Fibroblast of lung (primary cell): Measurements from ENCODE around the gene CNMD. TPM values are rescaled to one million over a fixed set of nuclear protein-coding genes. Genes with fewer than 3 reads are reported as not detected.
A peak's percentile ranks its signal among the peaks of the same experiment; 100 is the strongest.

Experiments used
- DNase-seq, 2 donors: peaks; one replicate each; pipeline versions ENCODE4 v3.0.0 to v3.0.0-alpha.2; 2010; ENCODE audit warnings: low read depth in 2 of 2
- H2AFZ ChIP-seq: 2 replicates; pipeline ENCODE4 v1.5.1; 2012; ENCODE audit warnings: low read length, control low read depth, inconsistent platforms
- H3K27ac ChIP-seq: 2 replicates; pipeline ENCODE4 v1.5.1; 2011; ENCODE audit warnings: low read length, control low read depth; ENCODE audit not compliant: insufficient read depth
- H3K27me3 ChIP-seq: 2 replicates; pipeline ENCODE4 v1.5.1; 2011; ENCODE audit warnings: mild to moderate bottlenecking, low read length; ENCODE audit not compliant: control insufficient read depth, insufficient read depth
- H3K36me3 ChIP-seq: 2 replicates; pipeline ENCODE4 v1.5.1; 2011; ENCODE audit warnings: low read length; ENCODE audit not compliant: control insufficient read depth, insufficient read depth
- H3K4me1 ChIP-seq: 2 replicates; pipeline ENCODE4 v1.5.1; 2011; ENCODE audit warnings: low read length; ENCODE audit not compliant: control insufficient read depth, insufficient read depth; ENCODE audit errors: extremely low read depth
- H3K4me2 ChIP-seq: 2 replicates; pipeline ENCODE4 v1.5.1; 2011; ENCODE audit warnings: low read length, control low read depth; ENCODE audit not compliant: insufficient read depth; ENCODE audit errors: extremely low read depth
- H3K4me3 ChIP-seq, 4 experiments: fragments of 200-600 bp in 1 of 4; sonication (generic) in 1 of 4; replicated peaks in 1 of 4; 2 replicates each; pipeline ENCODE4 v1.5.1; 2011 to 2016; ENCODE audit warnings: low read length in 4 of 4, low read depth in 3 of 4, mild to moderate bottlenecking in 3 of 4, control low read depth in 2 of 4, inconsistent platforms in 1 of 4, mixed read lengths in 1 of 4; ENCODE audit not compliant: insufficient read depth in 1 of 4; ENCODE audit errors: control extremely low read depth in 1 of 4
- H3K79me2 ChIP-seq: 2 replicates; pipeline ENCODE4 v1.5.1; 2012; ENCODE audit warnings: mild to moderate bottlenecking, low read length, inconsistent platforms; ENCODE audit not compliant: control insufficient read depth, insufficient read depth
- H3K9ac ChIP-seq: 2 replicates; pipeline ENCODE4 v1.5.1; 2011; ENCODE audit warnings: mild to moderate bottlenecking, low read length, control low read depth; ENCODE audit not compliant: insufficient read depth
- H3K9me3 ChIP-seq: 2 replicates; pipeline ENCODE4 v1.5.1; 2012; ENCODE audit warnings: low read depth, low read length; ENCODE audit not compliant: control insufficient read depth, insufficient read depth
- H4K20me1 ChIP-seq: 2 replicates; pipeline ENCODE4 v1.5.1; 2011; ENCODE audit warnings: low read length; ENCODE audit not compliant: control insufficient read depth, insufficient read depth; ENCODE audit errors: extremely low read depth
- EZH2 ChIP-seq: IDR thresholded peaks from 2 replicates; pipeline ENCODE4 v1.5.1; 2012; ENCODE audit warnings: low read length, control low read depth, mild to moderate bottlenecking; ENCODE audit errors: missing control alignments
- polyA plus RNA-seq, 2 donors: library from polyadenylated mRNA; depleted of rRNA in 1 of 2; stranded (reverse) in 1 of 2; unstranded in 1 of 2; fragments of >200 nt; gene quantifications; 2 replicates each; pipeline ENCODE4 v1.2.1, GENCODE V29; 2011 to 2012; ENCODE audit warnings: missing spikeins in 1 of 2
- total RNA-seq: library from RNA; depleted of rRNA; stranded (reverse); fragments of >200 nt; gene quantifications from 2 replicates; pipeline ENCODE4 v1.2.1, GENCODE V29; 2014
- TF ChIP-seq, protein P1 (sequence below), 2 donors: IDR thresholded peaks in 1 of 2; conservative IDR thresholded peaks in 1 of 2; 1 replicate in 1 of 2; 2 replicates in 1 of 2; pipeline ENCODE4 v1.5.1; 2011 to 2012; ENCODE audit warnings: low read length in 2 of 2, control low read depth in 1 of 2, inconsistent platforms in 1 of 2, low read depth in 1 of 2, mild to moderate bottlenecking in 1 of 2

Gene CNMD
- total and polyA plus RNA-seq, 2 donors (not counting 1 experiment from before 2014, with no cell fraction given), result not detected

DNA sequence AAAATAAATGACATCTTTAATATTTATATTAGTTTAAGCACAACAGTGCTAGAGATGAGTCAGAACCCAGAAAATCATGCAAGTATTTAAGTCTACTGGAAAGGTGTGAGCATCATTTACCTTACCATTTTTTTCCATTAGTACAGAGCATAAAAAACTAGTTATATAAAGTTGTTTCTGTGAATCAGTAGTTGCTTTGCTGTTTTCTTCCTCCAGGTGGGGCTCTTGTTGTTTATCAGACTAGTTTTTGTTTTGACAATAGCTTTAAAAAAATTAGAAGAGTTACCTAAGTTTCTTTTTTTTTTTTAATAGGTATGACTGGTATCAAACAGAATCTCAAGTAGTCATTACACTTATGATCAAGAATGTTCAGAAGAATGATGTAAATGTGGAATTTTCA, 74.3 kb downstream of the CNMD start:
- peaks cover 4% of the 10 kb centered on the region for H3K36me3 ChIP-seq
- peak; percentile 14 to 37 for DNase-seq
- no peak overlapping the region for H2AFZ ChIP-seq
- no peaks in the 10 kb centered on the region for H3K79me2 ChIP-seq
- no peak for TF ChIP-seq EZH2
- TF ChIP-seq, protein P1, sequence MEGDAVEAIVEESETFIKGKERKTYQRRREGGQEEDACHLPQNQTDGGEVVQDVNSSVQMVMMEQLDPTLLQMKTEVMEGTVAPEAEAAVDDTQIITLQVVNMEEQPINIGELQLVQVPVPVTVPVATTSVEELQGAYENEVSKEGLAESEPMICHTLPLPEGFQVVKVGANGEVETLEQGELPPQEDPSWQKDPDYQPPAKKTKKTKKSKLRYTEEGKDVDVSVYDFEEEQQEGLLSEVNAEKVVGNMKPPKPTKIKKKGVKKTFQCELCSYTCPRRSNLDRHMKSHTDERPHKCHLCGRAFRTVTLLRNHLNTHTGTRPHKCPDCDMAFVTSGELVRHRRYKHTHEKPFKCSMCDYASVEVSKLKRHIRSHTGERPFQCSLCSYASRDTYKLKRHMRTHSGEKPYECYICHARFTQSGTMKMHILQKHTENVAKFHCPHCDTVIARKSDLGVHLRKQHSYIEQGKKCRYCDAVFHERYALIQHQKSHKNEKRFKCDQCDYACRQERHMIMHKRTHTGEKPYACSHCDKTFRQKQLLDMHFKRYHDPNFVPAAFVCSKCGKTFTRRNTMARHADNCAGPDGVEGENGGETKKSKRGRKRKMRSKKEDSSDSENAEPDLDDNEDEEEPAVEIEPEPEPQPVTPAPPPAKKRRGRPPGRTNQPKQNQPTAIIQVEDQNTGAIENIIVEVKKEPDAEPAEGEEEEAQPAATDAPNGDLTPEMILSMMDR (conservative IDR thresholded peaks at IDR 0.05 in 1 of 2, IDR thresholded peaks at IDR 0.05 in 1 of 2; ENCODE audit: low read depth in 1 of 2, low read length in 2 of 2), result peak in 1 of 2 donors; percentile 52
- no peaks in the 10 kb centered on the region for H3K4me1 ChIP-seq
- no peaks in the 10 kb centered on the region for H4K20me1 ChIP-seq
- no peak overlapping the region for H3K27ac ChIP-seq
- no peak overlapping the region for H3K9ac ChIP-seq
- no peak overlapping the region for H3K4me2 ChIP-seq
- H3K27me3 ChIP-seq, result no peaks in the 10 kb centered on the region
- H3K9me3 ChIP-seq, result no peaks in the 10 kb centered on the region
- no peak overlapping the region for H3K4me3 ChIP-seq

DNA sequence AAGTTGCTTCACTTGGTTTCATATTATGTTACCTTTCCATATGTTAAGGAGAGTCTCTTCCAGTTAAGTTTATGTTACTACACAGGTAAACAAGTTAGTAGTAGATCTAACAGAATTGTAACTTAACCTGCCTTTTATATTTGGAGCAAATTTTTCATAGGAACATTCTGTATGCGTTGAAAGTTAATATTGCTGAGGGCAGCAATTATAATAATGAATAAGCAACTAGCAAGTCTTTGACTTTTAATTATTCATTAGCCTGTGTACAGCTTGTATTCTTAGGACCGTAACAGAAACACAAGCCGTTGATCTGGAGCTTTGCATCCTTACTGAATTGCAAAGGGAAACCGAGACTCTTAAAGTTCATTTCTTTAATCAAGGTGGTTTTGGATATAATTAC, 75.3 kb downstream of the CNMD start:
- peaks cover 4% of the 10 kb centered on the region for H3K36me3 ChIP-seq
- no peaks in the 10 kb centered on the region for H4K20me1 ChIP-seq
- H3K4me2 ChIP-seq, result no peak overlapping the region
- H3K27me3 ChIP-seq, result no peaks in the 10 kb centered on the region
- no peak overlapping the region for H3K27ac ChIP-seq
- H3K9ac ChIP-seq, result no peak overlapping the region
- no peak overlapping the region for H2AFZ ChIP-seq
- H3K79me2 ChIP-seq, result no peaks in the 10 kb centered on the region
- TF ChIP-seq, protein P1 (conservative IDR thresholded peaks at IDR 0.05 in 1 of 2, IDR thresholded peaks at IDR 0.05 in 1 of 2; ENCODE audit: low read depth in 1 of 2, low read length in 2 of 2), result no peak
- no peak for TF ChIP-seq EZH2
- DNase-seq, result no peak
- no peaks in the 10 kb centered on the region for H3K4me1 ChIP-seq
- H3K4me3 ChIP-seq, result no peak overlapping the region
- no peaks in the 10 kb centered on the region for H3K9me3 ChIP-seq

- no peak for DNase-seq
- no peaks in the 10 kb centered on the region for H3K9me3 ChIP-seq
- H4K20me1 ChIP-seq, result no peaks in the 10 kb centered on the region
- H3K4me3 ChIP-seq, result no peak overlapping the region
- H2AFZ ChIP-seq, result no peak overlapping the region
- no peak overlapping the region for H3K9ac ChIP-seq
- H3K4me1 ChIP-seq, result no peaks in the 10 kb centered on the region
- no peaks in the 10 kb centered on the region for H3K27me3 ChIP-seq
- H3K36me3 ChIP-seq, result no peaks in the 10 kb centered on the region
- H3K4me2 ChIP-seq, result no peak overlapping the region
- TF ChIP-seq EZH2, result no peak
- TF ChIP-seq, protein P1 (conservative IDR thresholded peaks at IDR 0.05 in 1 of 2, IDR thresholded peaks at IDR 0.05 in 1 of 2; ENCODE audit: low read depth in 1 of 2, low read length in 2 of 2), result no peak
- no peak overlapping the region for H3K27ac ChIP-seq
- peaks cover 35% of the 10 kb centered on the region for H3K79me2 ChIP-seq
Observed at GRCh38 chr13:52659340-52659739, 80.3 kb downstream of the CNMD start.

Other genes starting within 250 kb of the CNMD start
- gene HNRNPA1L2, start 97.4 kb downstream of the CNMD start, total RNA-seq, result 3.1 and 3.3 TPM in 2 replicates
- gene HNRNPA1L2, start 97.4 kb downstream of the CNMD start, polyA plus RNA-seq, result 8.7 and 9.8 TPM in 2 replicates
- gene SUGT1, start 87.0 kb downstream of the CNMD start, total RNA-seq, result 45.2 and 45.7 TPM in 2 replicates
- 59.4 and 60.0 TPM in 2 replicates for gene SUGT1, start 87.0 kb downstream of the CNMD start, polyA plus RNA-seq
- not detected in 2 replicates for gene PCDH8, start 108.8 kb upstream of the CNMD start, total RNA-seq
- not detected in 2 replicates for gene PCDH8, start 108.8 kb upstream of the CNMD start, polyA plus RNA-seq